Left lung (tissue), 10 donors: ENCODE results near the gene PHF24. TPM values are rescaled to one million over a fixed set of nuclear protein-coding genes. Genes with fewer than 3 reads are reported as not detected.

Experiments
- ATAC-seq: fragments of 200-7000 bp; cut with Tn5 transposase; one replicate; pipeline ENCODE4 v1.9.1; 2020; ENCODE audit warnings: moderate library complexity
- DNase-seq, 4 donors: peaks; one replicate each; pipeline ENCODE4 v3.0.0-alpha.2; 2013 to 2020
- H3K27ac ChIP-seq, 2 donors: fragments of 200-600 bp; sonication (generic) in 1 of 2; one replicate each; pipeline versions ENCODE4 v1.5.0 to v1.8.0; 2020 to 2021
- H3K27me3 ChIP-seq, 2 donors: fragments of 200-600 bp; sonication (generic) in 1 of 2; one replicate each; pipeline versions ENCODE4 v1.5.0 to v1.8.0; 2020 to 2021
- H3K36me3 ChIP-seq, 2 donors: fragments of 200-600 bp; sonication (generic) in 1 of 2; one replicate each; pipeline versions ENCODE4 v1.5.0 to v1.8.0; 2020 to 2021
- H3K4me1 ChIP-seq, 2 donors: fragments of 200-600 bp; one replicate each; pipeline ENCODE4 v1.8.0; 2021
- H3K4me3 ChIP-seq, 2 donors: fragments of 200-600 bp; sonication (generic) in 1 of 2; one replicate each; pipeline versions ENCODE4 v1.5.0 to v1.8.0; 2020 to 2021; ENCODE audit warnings: mild to moderate bottlenecking in 1 of 2
- H3K9me3 ChIP-seq, 2 donors: fragments of 200-600 bp; sonication (generic) in 1 of 2; one replicate each; pipeline versions ENCODE4 v1.5.0 to v1.8.0; 2020 to 2021
- CTCF ChIP-seq, 2 donors: fragments of 200-600 bp; sonication (generic) in 1 of 2; IDR thresholded peaks; one replicate each; pipeline versions ENCODE4 v1.5.0 to v1.8.0; 2021; ENCODE audit warnings: antibody characterized with exemption in 2 of 2
- intact Hi-C, 2 donors: fragments of 100-400 bp; cut with DNase I; formaldehyde crosslinking; loops; one replicate each; pipeline versions ENCODE4 v1.11.2 to v1.14.2; 2022
- polyA plus RNA-seq, 6 donors: library from polyadenylated mRNA; unstranded; fragments of 120-200 nt; gene quantifications; one replicate each; pipeline ENCODE4 v1.2.1, GENCODE V29; 2013; ENCODE audit not compliant: insufficient read length in 6 of 6
- total RNA-seq, 2 donors: library from RNA; stranded (reverse); fragmentation: NEBNext Ultra II Directional; extraction: Animal tissue kit (Norgen Biotek cat#: 25700); gene quantifications; one replicate each; pipeline ENCODE4 v1.2.1, GENCODE V29; 2021
- donor health status: DM: no; HTN: yes; CAD: no.
- donor health status: DM: no; HTN: no; CAD: no.

PHF24 gene
- total and polyA plus RNA-seq, 8 donors, result 0.20 to 0.78 (median 0.46) TPM

DNA sequence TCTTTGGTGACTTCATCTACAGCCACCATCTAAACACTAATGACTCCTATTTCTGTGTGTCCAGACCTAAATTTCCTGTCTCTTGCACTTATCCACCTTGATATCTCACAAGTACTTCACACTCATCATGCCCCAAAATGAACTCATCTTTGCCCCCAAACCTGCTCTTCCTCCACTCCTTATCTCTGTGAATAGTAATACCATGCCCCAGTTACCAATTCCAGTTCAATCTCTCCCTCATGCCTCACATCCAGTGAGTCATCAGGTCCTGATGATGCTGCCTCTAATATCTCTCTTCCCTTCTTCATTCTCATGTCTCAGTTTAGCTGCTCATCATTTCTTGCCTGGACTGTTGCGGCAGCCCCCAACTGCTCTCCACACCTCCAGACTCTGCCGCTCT lies 16.6 kb downstream of the PHF24 start:
- no peak overlapping the region for H3K4me3 ChIP-seq
- no peaks in the 10 kb centered on the region for H3K27me3 ChIP-seq
- no peak for TF ChIP-seq CTCF (IDR thresholded peaks at IDR 0.05)
- no peaks in the 10 kb centered on the region for H3K9me3 ChIP-seq
- no peaks in the 10 kb centered on the region for H3K36me3 ChIP-seq
- DNase-seq, result no peak
- intact Hi-C loops, result no loop called here
- ATAC-seq, result no peak
- no peaks in the 10 kb centered on the region for H3K4me1 ChIP-seq
- H3K27ac ChIP-seq, result no peak overlapping the region

DNA sequence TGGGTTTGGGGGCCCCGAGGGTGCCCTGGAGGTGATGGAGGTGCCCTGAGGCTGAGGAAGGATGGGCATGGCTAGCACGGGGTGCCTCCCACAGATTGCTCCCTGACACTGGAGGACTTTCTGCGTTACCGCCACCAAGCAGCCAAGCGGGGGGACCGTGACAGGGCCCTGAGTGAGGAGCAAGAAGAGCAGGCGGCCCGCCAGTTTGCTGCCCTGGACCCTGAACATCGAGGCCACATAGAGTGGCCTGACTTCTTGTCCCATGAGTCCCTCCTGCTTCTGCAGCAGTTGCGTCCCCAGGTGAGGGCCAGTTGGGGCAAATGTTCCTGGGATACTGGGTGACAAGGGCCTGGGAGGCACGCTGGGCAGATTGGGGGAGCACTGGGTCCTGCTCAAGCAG lies 18.4 kb downstream of the PHF24 start:
- no peak overlapping the region for H3K27ac ChIP-seq
- H3K27me3 ChIP-seq, result no peaks in the 10 kb centered on the region
- H3K4me3 ChIP-seq, result no peak overlapping the region
- ATAC-seq (no peak), DNase-seq (no peak)
- TF ChIP-seq CTCF (IDR thresholded peaks at IDR 0.05), result no peak
- H3K4me1 ChIP-seq, result peaks cover 0 to 12% of the 10 kb centered on the region in 2 donors
- no peaks in the 10 kb centered on the region for H3K9me3 ChIP-seq
- intact Hi-C loops, result no loop called here
- H3K36me3 ChIP-seq, result no peaks in the 10 kb centered on the region

DNA sequence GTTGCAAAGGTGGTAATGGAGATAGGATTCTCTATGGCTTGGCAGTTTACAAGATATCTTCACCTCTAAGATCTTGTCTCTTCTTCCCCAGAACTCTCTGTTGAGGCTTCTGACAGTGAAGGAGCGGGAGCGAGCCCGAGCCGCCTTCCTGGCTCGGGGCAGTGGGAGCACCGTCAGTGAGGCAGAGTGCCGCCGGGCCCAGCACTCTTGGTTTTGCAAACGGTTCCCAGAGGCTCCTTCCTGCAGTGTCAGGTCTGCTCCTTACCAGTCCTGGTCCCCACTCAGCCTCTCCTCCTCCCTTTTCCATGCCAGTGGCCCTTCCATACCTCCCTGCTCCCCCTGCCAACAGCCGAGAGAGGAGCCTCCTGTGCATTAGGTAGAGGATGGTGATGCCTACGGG lies 18.9 kb downstream of the PHF24 start:
- Histone ChIP-seq H3K36me3 (no peaks in the 10 kb centered on the region), H3K27ac (no peak overlapping the region), H3K9me3 (no peaks in the 10 kb centered on the region), H3K4me1 (peaks cover 0 to 16% of the 10 kb centered on the region in 2 donors), H3K4me3 (no peak overlapping the region), H3K27me3 (no peaks in the 10 kb centered on the region)
- no peak for ATAC-seq
- DNase-seq, result no peak
- intact Hi-C loops, result no loop called here
- no peak for TF ChIP-seq CTCF (IDR thresholded peaks at IDR 0.05)

GRCh38 chr9:34980181-34980761 lies 22.2 kb downstream of the PHF24 start:
- H3K4me3 ChIP-seq, result no peak overlapping the region
- ATAC-seq (no peak), DNase-seq (no peak)
- H3K9me3 ChIP-seq, result no peaks in the 10 kb centered on the region
- intact Hi-C loops, result loop anchor here in 1 of 2 donors (10.0 kb wide), 1 partner anchor 75 kb away; no protein-coding TSS in a partner anchor
- peaks cover 0 to 36% of the 10 kb centered on the region in 2 donors for H3K4me1 ChIP-seq
- no peaks in the 10 kb centered on the region for H3K27me3 ChIP-seq
- no peak for TF ChIP-seq CTCF (IDR thresholded peaks at IDR 0.05)
- no peaks in the 10 kb centered on the region for H3K36me3 ChIP-seq
- no peak overlapping the region for H3K27ac ChIP-seq

GRCh38 chr9:34982361-34982760 lies 24.3 kb downstream of the PHF24 start:
- Histone ChIP-seq H3K27me3 (no peaks in the 10 kb centered on the region), H3K27ac (peak overlapping the region in 1 of 2 donors; percentile 83), H3K36me3 (no peaks in the 10 kb centered on the region), H3K4me1 (peaks cover 0 to 36% of the 10 kb centered on the region in 2 donors), H3K4me3 (no peak overlapping the region), H3K9me3 (no peaks in the 10 kb centered on the region)
- intact Hi-C loops, result loop anchor here in 1 of 2 donors (10.0 kb wide), 1 partner anchor 78 kb away; no protein-coding TSS in a partner anchor
- DNase-seq (no peak), ATAC-seq (no peak)
- no peak for TF ChIP-seq CTCF (IDR thresholded peaks at IDR 0.05)
